NCI-H1092 (cell line): Measurements from ENCODE around the gene SPNS3.

Experiments
- DNase-seq: peaks from one replicate; lab custom pipeline; 2025; lab: John Stamatoyannopoulos, UW

Gene SPNS3

GRCh38 chr17:4487820-4488716 is 54.3 kb downstream of the SPNS3 start:
- no peak for DNase-seq

- DNase-seq: no peak
These were observed 55.4 kb downstream of the SPNS3 start for GRCh38 chr17:4488989-4489595.

GRCh38 chr17:4490109-4490591 is 56.4 kb downstream of the SPNS3 start:
- no peak for DNase-seq

GRCh38 chr17:4490637-4491061 is 56.9 kb downstream of the SPNS3 start:
- no peak for DNase-seq

GRCh38 chr17:4492721-4493561 is 59.2 kb downstream of the SPNS3 start:
- DNase-seq: no peak

- no peak for DNase-seq
These were observed 63.5 kb downstream of the SPNS3 start for GRCh38 chr17:4497101-4497824.

- peak; percentile 28 for DNase-seq
These were observed 65.0 kb downstream of the SPNS3 start, which contains the start of gene SPNS2 for GRCh38 chr17:4498461-4499397. SPNS2 (plus strand) TSS chr17:4498881; CDS start chr17:4499048, 167 bp downstream.

GRCh38 chr17:4499431-4500190 is 65.9 kb downstream of the SPNS3 start:
- DNase-seq: no peak

- DNase-seq: no peak
These were observed 66.4 kb downstream of the SPNS3 start for GRCh38 chr17:4500191-4500571.

- no peak for DNase-seq
These were observed 67.7 kb downstream of the SPNS3 start for GRCh38 chr17:4501295-4501949.

GRCh38 chr17:4502466-4503154 is 68.9 kb downstream of the SPNS3 start:
- DNase-seq: no peak

GRCh38 chr17:4503283-4504025 is 69.7 kb downstream of the SPNS3 start:
- no peak for DNase-seq

- no peak for DNase-seq
These were observed 70.4 kb downstream of the SPNS3 start for GRCh38 chr17:4504188-4504587.

- DNase-seq: no peak
These were observed 71.4 kb downstream of the SPNS3 start for GRCh38 chr17:4505187-4505586.

GRCh38 chr17:4506175-4506813 is 72.6 kb downstream of the SPNS3 start:
- DNase-seq: no peak

- DNase-seq: no peak
These were observed 73.2 kb downstream of the SPNS3 start for GRCh38 chr17:4506892-4507291.

- no peak for DNase-seq
These were observed 73.8 kb downstream of the SPNS3 start for GRCh38 chr17:4507361-4508111.
